SK-N-SH treated with all-trans-retinoic acid at 6 μM for 48 hours (cell line): Measurements from ENCODE around the gene KRT25.

Source experiments
- ATAC-seq: fragments of 200-7000 bp; cut with Tn5 transposase; 3 replicates; pipeline ENCODE4 v1.9.1; 2020; ENCODE audit warnings: mild to moderate bottlenecking, moderate library complexity
- ARNTL ChIP-seq: fragments of 450-650 bp; formaldehyde crosslinking; IDR thresholded peaks from 2 replicates; pipeline ENCODE4 v1.5.0; 2020; ENCODE audit warnings: low read depth, mild to moderate bottlenecking, moderate library complexity, borderline replicate concordance
- BACH2 ChIP-seq: fragments of 250-450 bp; sonication (Bioruptor Pico); IDR thresholded peaks from 2 replicates; pipeline ENCODE4 v1.9.0; 2021; ENCODE audit warnings: mild to moderate bottlenecking, borderline replicate concordance
- CSDC2 ChIP-seq: fragments of 250-450 bp; sonication (Bioruptor Pico); IDR thresholded peaks from 2 replicates; pipeline ENCODE4 v1.5.0; 2020; ENCODE audit warnings: mild to moderate bottlenecking, moderate library complexity
- ESRRG ChIP-seq: fragments of 250-450 bp; sonication (Bioruptor Pico); IDR thresholded peaks from 2 replicates; pipeline ENCODE4 v1.6.1; 2021; ENCODE audit warnings: mild to moderate bottlenecking
- GLIS3 ChIP-seq: fragments of 250-450 bp; sonication (Bioruptor Pico); IDR thresholded peaks from 2 replicates; pipeline ENCODE4 v1.5.0; 2020; ENCODE audit warnings: mild to moderate bottlenecking, moderate library complexity
- ISL1 ChIP-seq: fragments of 250-450 bp; sonication (Bioruptor Pico); IDR thresholded peaks from 2 replicates; pipeline ENCODE4 v2.1.2; 2022; ENCODE audit warnings: mild to moderate bottlenecking, moderate library complexity
- OSR1 ChIP-seq: fragments of 250-450 bp; sonication (Bioruptor Pico); IDR thresholded peaks from 2 replicates; pipeline ENCODE4 v1.8.0; 2022; ENCODE audit warnings: moderate library complexity, mild to moderate bottlenecking, inconsistent platforms
- PATZ1 ChIP-seq: fragments of 250-450 bp; sonication (Bioruptor Pico); IDR thresholded peaks from 2 replicates; pipeline ENCODE4 v1.8.0; 2020; ENCODE audit warnings: mild to moderate bottlenecking, moderate library complexity, borderline replicate concordance
- POU6F1 ChIP-seq: fragments of 250-450 bp; sonication (Bioruptor Pico); IDR thresholded peaks from 2 replicates; pipeline ENCODE4 v1.8.0; 2021; ENCODE audit warnings: low read depth, mild to moderate bottlenecking, moderate library complexity, borderline replicate concordance
- PPARA ChIP-seq: fragments of 250-450 bp; sonication (Bioruptor Pico); IDR thresholded peaks from 2 replicates; pipeline ENCODE4 v1.5.0; 2020; ENCODE audit warnings: mild to moderate bottlenecking, borderline replicate concordance
- SNAI2 ChIP-seq: fragments of 250-450 bp; sonication (Bioruptor Pico); IDR thresholded peaks from 2 replicates; pipeline ENCODE4 v1.5.0; 2020; ENCODE audit warnings: mild to moderate bottlenecking, moderate library complexity
- TCF4 ChIP-seq: fragments of 250-450 bp; sonication (Bioruptor Pico); IDR thresholded peaks from 2 replicates; pipeline ENCODE4 v1.8.0; 2021; ENCODE audit warnings: mild to moderate bottlenecking, moderate library complexity, borderline replicate concordance
- TOX ChIP-seq: fragments of 250-450 bp; sonication (Bioruptor Pico); IDR thresholded peaks from 2 replicates; pipeline ENCODE4 v1.8.0; 2021; ENCODE audit warnings: mild to moderate bottlenecking, moderate library complexity, borderline replicate concordance
- TSHZ2 ChIP-seq: fragments of 250-450 bp; sonication (Bioruptor Pico); IDR thresholded peaks from 2 replicates; pipeline ENCODE4 v1.5.0; 2020; ENCODE audit warnings: mild to moderate bottlenecking, moderate library complexity
- ZC3H10 ChIP-seq: fragments of 250-450 bp; sonication (Bioruptor Pico); IDR thresholded peaks from 2 replicates; pipeline ENCODE4 v1.5.1; 2021; ENCODE audit warnings: mild to moderate bottlenecking, moderate library complexity
- ZFP3 ChIP-seq: fragments of 250-450 bp; sonication (Bioruptor Pico); IDR thresholded peaks from 2 replicates; pipeline ENCODE4 v1.5.0; 2020; ENCODE audit warnings: mild to moderate bottlenecking, moderate library complexity
- ZFP30 ChIP-seq: fragments of 450-650 bp; formaldehyde crosslinking; IDR thresholded peaks from 2 replicates; pipeline ENCODE4 v1.5.0; 2022; ENCODE audit warnings: mild to moderate bottlenecking, moderate library complexity
- ZNF565 ChIP-seq: fragments of 450-650 bp; formaldehyde crosslinking; conservative IDR thresholded peaks from 2 replicates; pipeline ENCODE4 v1.5.0; 2020; ENCODE audit warnings: low read depth, mild to moderate bottlenecking, moderate library complexity
- ZNF70 ChIP-seq: fragments of 450-650 bp; formaldehyde crosslinking; IDR thresholded peaks from 2 replicates; pipeline ENCODE4 v1.5.0; 2020; ENCODE audit warnings: mild to moderate bottlenecking, moderate library complexity
- ZNF8 ChIP-seq: fragments of 450-650 bp; formaldehyde crosslinking; IDR thresholded peaks from 2 replicates; pipeline ENCODE4 v1.5.0; 2020; ENCODE audit warnings: mild to moderate bottlenecking, moderate library complexity
- TF ChIP-seq, protein P1 (sequence below): fragments of 250-450 bp; sonication (Bioruptor Pico); IDR thresholded peaks from 2 replicates; pipeline ENCODE4 v1.5.1; 2021; ENCODE audit warnings: mild to moderate bottlenecking, moderate library complexity
- TF ChIP-seq, protein P2 (sequence below): fragments of 250-450 bp; sonication (Bioruptor Pico); IDR thresholded peaks from 2 replicates; pipeline ENCODE4 v1.5.1; 2020; ENCODE audit warnings: low read depth, mild to moderate bottlenecking, moderate library complexity

The KRT25 gene

GRCh38 chr17:40791787-40792436 lies 36.8 kb upstream of the KRT25 start (continued):
- TF ChIP-seq PATZ1 (CRISPR knock-in tag): no peak
- no peak for TF ChIP-seq ZFP30 (CRISPR knock-in tag)
- no peak for TF ChIP-seq POU6F1 (CRISPR knock-in tag)
- no peak for TF ChIP-seq GLIS3
- no peak for TF ChIP-seq ZFP3 (CRISPR knock-in tag)
- no peak for TF ChIP-seq SNAI2 (CRISPR knock-in tag)
- TF ChIP-seq ZNF8 (CRISPR knock-in tag): no peak
- TF ChIP-seq ZC3H10 (CRISPR knock-in tag): no peak
- TF ChIP-seq TOX (CRISPR knock-in tag): no peak
- no peak for TF ChIP-seq ZNF70 (CRISPR knock-in tag)
- no peak for TF ChIP-seq TCF4
- TF ChIP-seq ARNTL: no peak
- no peak for TF ChIP-seq OSR1 (CRISPR knock-in tag)
- no peak for TF ChIP-seq ISL1 (CRISPR knock-in tag)

GRCh38 chr17:40791111-40791510 lies 36.0 kb upstream of the KRT25 start:
- ATAC-seq: no peak
- no peak for TF ChIP-seq POU6F1 (CRISPR knock-in tag)
- TF ChIP-seq TSHZ2: no peak
- TF ChIP-seq, protein P1, sequence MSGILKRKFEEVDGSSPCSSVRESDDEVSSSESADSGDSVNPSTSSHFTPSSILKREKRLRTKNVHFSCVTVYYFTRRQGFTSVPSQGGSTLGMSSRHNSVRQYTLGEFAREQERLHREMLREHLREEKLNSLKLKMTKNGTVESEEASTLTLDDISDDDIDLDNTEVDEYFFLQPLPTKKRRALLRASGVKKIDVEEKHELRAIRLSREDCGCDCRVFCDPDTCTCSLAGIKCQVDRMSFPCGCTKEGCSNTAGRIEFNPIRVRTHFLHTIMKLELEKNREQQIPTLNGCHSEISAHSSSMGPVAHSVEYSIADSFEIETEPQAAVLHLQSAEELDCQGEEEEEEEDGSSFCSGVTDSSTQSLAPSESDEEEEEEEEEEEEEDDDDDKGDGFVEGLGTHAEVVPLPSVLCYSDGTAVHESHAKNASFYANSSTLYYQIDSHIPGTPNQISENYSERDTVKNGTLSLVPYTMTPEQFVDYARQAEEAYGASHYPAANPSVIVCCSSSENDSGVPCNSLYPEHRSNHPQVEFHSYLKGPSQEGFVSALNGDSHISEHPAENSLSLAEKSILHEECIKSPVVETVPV: no peak
- no peak for TF ChIP-seq SNAI2 (CRISPR knock-in tag)
- no peak for TF ChIP-seq CSDC2 (CRISPR knock-in tag)
- TF ChIP-seq ZNF565: no peak
- TF ChIP-seq TCF4: no peak
- no peak for TF ChIP-seq BACH2 (CRISPR knock-in tag)
- no peak for TF ChIP-seq OSR1 (CRISPR knock-in tag)
- TF ChIP-seq PPARA (CRISPR knock-in tag): no peak
- TF ChIP-seq ISL1 (CRISPR knock-in tag): no peak
- TF ChIP-seq ARNTL: no peak
- TF ChIP-seq ZNF70 (CRISPR knock-in tag): no peak
- TF ChIP-seq ESRRG (CRISPR knock-in tag): no peak
- TF ChIP-seq, all 23 proteins: peak for 0

- ATAC-seq: no peak
- no peak for TF ChIP-seq ZNF565
- TF ChIP-seq ZFP3 (CRISPR knock-in tag): no peak
- TF ChIP-seq ZC3H10 (CRISPR knock-in tag): no peak
- no peak for TF ChIP-seq ARNTL
- TF ChIP-seq, protein P2, sequence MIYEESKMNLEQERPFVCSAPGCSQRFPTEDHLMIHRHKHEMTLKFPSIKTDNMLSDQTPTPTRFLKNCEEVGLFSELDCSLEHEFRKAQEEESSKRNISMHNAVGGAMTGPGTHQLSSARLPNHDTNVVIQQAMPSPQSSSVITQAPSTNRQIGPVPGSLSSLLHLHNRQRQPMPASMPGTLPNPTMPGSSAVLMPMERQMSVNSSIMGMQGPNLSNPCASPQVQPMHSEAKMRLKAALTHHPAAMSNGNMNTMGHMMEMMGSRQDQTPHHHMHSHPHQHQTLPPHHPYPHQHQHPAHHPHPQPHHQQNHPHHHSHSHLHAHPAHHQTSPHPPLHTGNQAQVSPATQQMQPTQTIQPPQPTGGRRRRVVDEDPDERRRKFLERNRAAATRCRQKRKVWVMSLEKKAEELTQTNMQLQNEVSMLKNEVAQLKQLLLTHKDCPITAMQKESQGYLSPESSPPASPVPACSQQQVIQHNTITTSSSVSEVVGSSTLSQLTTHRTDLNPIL (CRISPR knock-in tag): no peak
- TF ChIP-seq PATZ1 (CRISPR knock-in tag): no peak
- TF ChIP-seq ZNF70 (CRISPR knock-in tag): no peak
- TF ChIP-seq CSDC2 (CRISPR knock-in tag): no peak
- no peak for TF ChIP-seq GLIS3
Observed at GRCh38 chr17:40782450-40782849, 27.3 kb upstream of the KRT25 start, which contains the start of gene KRT27. KRT27 (minus strand) TSS chr17:40782550; CDS start chr17:40782493, 57 bp downstream.
